Lower leg skin (tissue), 4 donors: ENCODE results near the gene MGAM2. TPM values are rescaled to one million over a fixed set of nuclear protein-coding genes. Genes with fewer than 3 reads are reported as not detected.

Source experiments
- DNase-seq, 2 donors: peaks; one replicate each; pipeline ENCODE4 v3.0.0-alpha.2; 2019; ENCODE audit warnings: low spot score in 2 of 2
- H3K4me3 ChIP-seq: fragments of 200-600 bp; sonication (generic); 2 replicates; pipeline ENCODE4 v1.5.1; 2017; ENCODE audit warnings: mild to moderate bottlenecking, low read depth; ENCODE audit not compliant: poor library complexity, severe bottlenecking
- CTCF ChIP-seq, 3 donors: fragments of 450-650 bp; IDR thresholded peaks; one replicate each; pipeline ENCODE4 v1.5.1; 2016; ENCODE audit warnings: antibody characterized with exemption in 3 of 3, mild to moderate bottlenecking in 3 of 3, moderate library complexity in 2 of 3
- POLR2A ChIP-seq, 2 donors: fragments of 450-650 bp; IDR thresholded peaks; one replicate each; pipeline ENCODE4 v1.6.1; 2016 to 2017; ENCODE audit warnings: antibody characterized with exemption in 2 of 2, mild to moderate bottlenecking in 1 of 2, moderate library complexity in 1 of 2
- WGBS, 2 donors: methylation state at CpG; one replicate each; pipeline ENCODE4 v1.1.5; 2018; 5-methylcytosine and 5-hydroxymethylcytosine counted together
- intact Hi-C: fragments of 100-400 bp; cut with DNase I; formaldehyde crosslinking; loops from one replicate; pipeline ENCODE4 v1.15.0; 2023; ENCODE audit warnings: low total_unique reads
- total RNA-seq, 4 donors: library from RNA; depleted of rRNA; stranded (reverse); fragments of >200 nt; gene quantifications; one replicate each; pipeline ENCODE4 v1.1.0, GENCODE V29; 2016

The MGAM2 gene
- total RNA-seq, 4 donors from 2014 or later = 0.29 to 0.39 TPM; not detected in 2

GRCh38 chr7:142085428-142085827 lies 26.1 kb upstream of the MGAM2 start:
- WGBS, 2 donors = 74 to 82% methylated on average over 4 of the region's 4 CpGs
- no peak for TF ChIP-seq POLR2A (IDR thresholded peaks at IDR 0.05)
- no peak for TF ChIP-seq CTCF (IDR thresholded peaks at IDR 0.05)
- no peak overlapping the region for H3K4me3 ChIP-seq
- intact Hi-C loops = no loop called here
- no peak for DNase-seq

GRCh38 chr7:142088022-142088714 lies 23.4 kb upstream of the MGAM2 start:
- no peak overlapping the region for H3K4me3 ChIP-seq
- 60 to 77% methylated on average over 4 of the region's 4 CpGs for WGBS, 2 donors
- TF ChIP-seq CTCF (IDR thresholded peaks at IDR 0.05) (no peak), POLR2A (IDR thresholded peaks at IDR 0.05) (no peak)
- intact Hi-C loops = no loop called here
- DNase-seq = no peak

GRCh38 chr7:142089035-142089434 lies 22.5 kb upstream of the MGAM2 start:
- 85 to 86% methylated on average over 2 of the region's 2 CpGs for WGBS, 2 donors
- no peak for DNase-seq
- H3K4me3 ChIP-seq = no peak overlapping the region
- intact Hi-C loops = no loop called here
- no peak for TF ChIP-seq CTCF (IDR thresholded peaks at IDR 0.05)
- no peak for TF ChIP-seq POLR2A (IDR thresholded peaks at IDR 0.05)

GRCh38 chr7:142091961-142092360 lies 19.6 kb upstream of the MGAM2 start:
- 60 to 81% methylated on average over 2 of the region's 2 CpGs for WGBS, 2 donors
- no peak for TF ChIP-seq CTCF (IDR thresholded peaks at IDR 0.05)
- TF ChIP-seq POLR2A (IDR thresholded peaks at IDR 0.05) = no peak
- intact Hi-C loops = no loop called here
- no peak for DNase-seq
- no peak overlapping the region for H3K4me3 ChIP-seq

GRCh38 chr7:142094861-142095260 lies 16.7 kb upstream of the MGAM2 start:
- no peak for DNase-seq
- intact Hi-C loops = no loop called here
- 84 to 88% methylated on average over 6 of the region's 6 CpGs for WGBS, 2 donors
- no peak overlapping the region for H3K4me3 ChIP-seq
- TF ChIP-seq CTCF (IDR thresholded peaks at IDR 0.05) (no peak), POLR2A (IDR thresholded peaks at IDR 0.05) (no peak)

- DNase-seq = no peak
- no peak overlapping the region for H3K4me3 ChIP-seq
- intact Hi-C loops = no loop called here
- WGBS, 2 donors = 66% methylated on average over 5 of the region's 5 CpGs
- no peak for TF ChIP-seq POLR2A (IDR thresholded peaks at IDR 0.05)
- no peak for TF ChIP-seq CTCF (IDR thresholded peaks at IDR 0.05)
Measured at GRCh38 chr7:142097571-142097970, 13.9 kb upstream of the MGAM2 start.
